ENCODE results near the gene THOC5. TPM values are rescaled to one million over a fixed set of nuclear protein-coding genes. Genes with fewer than 3 reads are reported as not detected.

The THOC5 gene
- total and polyA plus RNA-seq, 8 donors, result 32.7 to 44.2 (median 38.3) TPM

GRCh38 chr22:29464581-29464980, 89.0 kb downstream of the THOC5 start:
- no peak for DNase-seq
- no peaks in the 10 kb centered on the region for H3K4me1 ChIP-seq
- no peak overlapping the region for H3K4me3 ChIP-seq
- intact Hi-C loops (cut with DNase I), result no loop called here
- no peak overlapping the region for H3K27ac ChIP-seq
- H3K27me3 ChIP-seq, result peaks cover 0 to 16% of the 10 kb centered on the region in 2 donors
- no peaks in the 10 kb centered on the region for H3K36me3 ChIP-seq
- no peaks in the 10 kb centered on the region for H3K9me3 ChIP-seq
- no peak for TF ChIP-seq CTCF (IDR thresholded peaks at IDR 0.05)
- ATAC-seq, result no peak

- ATAC-seq, result no peak
- intact Hi-C loops (cut with DNase I), result no loop called here
These were observed 89.9 kb downstream of the THOC5 start for GRCh38 chr22:29463629-29464028.

GRCh38 chr22:29461263-29461662, 92.3 kb downstream of the THOC5 start:
- H3K9me3 ChIP-seq, result no peaks in the 10 kb centered on the region
- intact Hi-C loops (cut with DNase I), result no loop called here
- ATAC-seq (no peak), DNase-seq (no peak)
- no peak overlapping the region for H3K27ac ChIP-seq
- H3K27me3 ChIP-seq, result no peaks in the 10 kb centered on the region
- no peak for TF ChIP-seq CTCF (IDR thresholded peaks at IDR 0.05)
- H3K4me3 ChIP-seq, result no peak overlapping the region
- H3K36me3 ChIP-seq, result no peaks in the 10 kb centered on the region
- H3K4me1 ChIP-seq, result no peaks in the 10 kb centered on the region

More at GRCh38 chr22:29463629-29464028, 89.9 kb downstream of the THOC5 start:
- Histone ChIP-seq H3K4me1 (no peaks in the 10 kb centered on the region), H3K9me3 (no peaks in the 10 kb centered on the region), H3K4me3 (no peak overlapping the region), H3K36me3 (no peaks in the 10 kb centered on the region), H3K27ac (no peak overlapping the region), H3K27me3 (peaks cover 0 to 6% of the 10 kb centered on the region in 2 donors)
- no peak for TF ChIP-seq CTCF (IDR thresholded peaks at IDR 0.05)
- no peak for DNase-seq

DNA sequence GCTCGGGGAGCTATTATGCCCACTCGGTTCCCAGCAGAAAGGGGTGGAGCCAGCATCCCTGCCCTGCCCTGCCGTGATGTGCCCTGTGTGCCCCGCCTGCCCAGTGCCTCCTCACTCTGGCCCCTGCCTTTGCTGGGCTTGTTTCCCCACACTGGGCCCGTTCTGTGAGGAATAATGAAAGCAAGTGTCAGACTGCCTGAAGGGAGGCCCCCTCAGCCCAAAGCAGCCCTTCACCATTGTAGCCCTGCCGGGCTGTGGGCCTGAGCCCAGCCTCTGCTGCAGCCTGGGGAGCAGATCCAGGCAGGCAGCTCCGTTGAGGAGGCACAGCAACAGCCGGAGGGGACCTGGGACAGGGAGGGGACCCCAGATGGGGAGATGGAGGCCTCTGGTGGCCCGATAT, 93.8 kb downstream of the THOC5 start:
- intact Hi-C loops (cut with DNase I), result no loop called here
- Histone ChIP-seq H3K9me3 (no peaks in the 10 kb centered on the region), H3K4me1 (no peaks in the 10 kb centered on the region), H3K4me3 (no peak overlapping the region), H3K36me3 (no peaks in the 10 kb centered on the region), H3K27me3 (no peaks in the 10 kb centered on the region), H3K27ac (no peak overlapping the region)
- ATAC-seq (no peak), DNase-seq (no peak)
- TF ChIP-seq CTCF (IDR thresholded peaks at IDR 0.05), result no peak

DNA sequence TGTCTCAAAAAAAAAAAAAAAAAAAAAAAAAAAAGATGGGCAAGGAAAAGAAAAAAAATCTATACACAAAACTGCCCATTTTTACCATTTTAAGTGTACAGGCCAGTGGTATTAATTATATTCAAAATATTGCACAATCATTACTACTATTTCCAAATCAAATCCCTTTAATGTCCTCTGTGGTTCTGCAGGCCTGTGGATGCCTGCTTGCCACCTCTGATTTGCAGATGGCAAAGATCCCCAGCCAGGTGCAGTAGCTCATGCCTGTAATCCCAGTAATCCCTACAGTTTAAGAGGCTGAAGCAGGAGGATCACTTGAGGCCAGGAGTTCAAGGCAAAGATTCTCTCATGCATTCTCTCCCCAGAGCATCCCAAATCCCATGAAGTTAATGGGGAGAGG, 95.0 kb downstream of the THOC5 start:
- no peak for ATAC-seq
- no peak for DNase-seq
- H3K9me3 ChIP-seq, result no peaks in the 10 kb centered on the region
- no peaks in the 10 kb centered on the region for H3K4me1 ChIP-seq
- no peaks in the 10 kb centered on the region for H3K36me3 ChIP-seq
- no peaks in the 10 kb centered on the region for H3K27me3 ChIP-seq
- H3K27ac ChIP-seq, result no peak overlapping the region
- no peak overlapping the region for H3K4me3 ChIP-seq
- no peak for TF ChIP-seq CTCF (IDR thresholded peaks at IDR 0.05)
- intact Hi-C loops (cut with DNase I), result no loop called here

Measured in left lung (tissue), 10 donors.